GM12874 (cell line): ENCODE results near the gene LRCH3.

ENCODE experiments used
- TF ChIP-seq, protein P1 (sequence below): IDR thresholded peaks from 2 replicates; pipeline ENCODE4 v1.5.1; 2011; ENCODE audit warnings: low read depth, mild to moderate bottlenecking, control low read depth, low read length, moderate library complexity; ENCODE audit not compliant: insufficient read depth

LRCH3 gene

DNA sequence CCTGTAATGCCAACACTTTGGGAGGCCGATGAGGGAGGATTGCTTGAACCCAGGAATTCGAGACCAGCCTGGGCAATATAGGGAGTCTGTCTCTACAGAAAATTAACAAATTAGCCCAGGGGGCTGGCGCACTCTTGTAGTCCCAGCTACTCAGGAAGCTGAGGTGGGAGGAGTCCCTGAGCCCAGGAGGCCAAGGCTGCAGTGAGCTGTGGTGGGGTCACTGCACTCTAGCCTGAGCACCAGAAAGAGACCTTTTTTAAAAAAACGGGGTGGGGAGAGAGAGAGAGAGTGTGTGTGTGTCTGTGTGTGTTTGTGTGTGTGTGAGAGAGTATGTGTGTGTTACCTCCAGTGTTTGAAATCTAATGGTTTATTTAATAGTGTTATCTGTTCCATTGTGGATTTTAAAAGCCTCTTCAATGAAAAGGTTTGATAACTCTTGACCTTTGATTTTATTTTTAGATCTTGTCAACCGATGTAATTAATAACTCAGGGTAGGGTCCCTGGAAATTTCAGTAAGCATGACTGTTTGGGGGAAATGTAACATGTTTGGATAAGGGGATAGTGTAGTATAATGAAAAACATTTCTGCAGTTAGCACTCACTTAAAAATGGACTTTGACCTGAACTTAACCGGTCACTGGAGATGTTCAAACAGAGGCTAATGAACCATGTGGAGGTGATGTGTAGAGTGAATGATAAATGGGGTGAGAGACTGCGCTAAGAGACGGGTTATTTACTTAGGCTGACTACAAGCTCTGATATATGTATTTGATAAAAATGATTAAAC, 29.7 kb downstream of the LRCH3 start:
- TF ChIP-seq, protein P1, sequence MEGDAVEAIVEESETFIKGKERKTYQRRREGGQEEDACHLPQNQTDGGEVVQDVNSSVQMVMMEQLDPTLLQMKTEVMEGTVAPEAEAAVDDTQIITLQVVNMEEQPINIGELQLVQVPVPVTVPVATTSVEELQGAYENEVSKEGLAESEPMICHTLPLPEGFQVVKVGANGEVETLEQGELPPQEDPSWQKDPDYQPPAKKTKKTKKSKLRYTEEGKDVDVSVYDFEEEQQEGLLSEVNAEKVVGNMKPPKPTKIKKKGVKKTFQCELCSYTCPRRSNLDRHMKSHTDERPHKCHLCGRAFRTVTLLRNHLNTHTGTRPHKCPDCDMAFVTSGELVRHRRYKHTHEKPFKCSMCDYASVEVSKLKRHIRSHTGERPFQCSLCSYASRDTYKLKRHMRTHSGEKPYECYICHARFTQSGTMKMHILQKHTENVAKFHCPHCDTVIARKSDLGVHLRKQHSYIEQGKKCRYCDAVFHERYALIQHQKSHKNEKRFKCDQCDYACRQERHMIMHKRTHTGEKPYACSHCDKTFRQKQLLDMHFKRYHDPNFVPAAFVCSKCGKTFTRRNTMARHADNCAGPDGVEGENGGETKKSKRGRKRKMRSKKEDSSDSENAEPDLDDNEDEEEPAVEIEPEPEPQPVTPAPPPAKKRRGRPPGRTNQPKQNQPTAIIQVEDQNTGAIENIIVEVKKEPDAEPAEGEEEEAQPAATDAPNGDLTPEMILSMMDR = no peak

DNA sequence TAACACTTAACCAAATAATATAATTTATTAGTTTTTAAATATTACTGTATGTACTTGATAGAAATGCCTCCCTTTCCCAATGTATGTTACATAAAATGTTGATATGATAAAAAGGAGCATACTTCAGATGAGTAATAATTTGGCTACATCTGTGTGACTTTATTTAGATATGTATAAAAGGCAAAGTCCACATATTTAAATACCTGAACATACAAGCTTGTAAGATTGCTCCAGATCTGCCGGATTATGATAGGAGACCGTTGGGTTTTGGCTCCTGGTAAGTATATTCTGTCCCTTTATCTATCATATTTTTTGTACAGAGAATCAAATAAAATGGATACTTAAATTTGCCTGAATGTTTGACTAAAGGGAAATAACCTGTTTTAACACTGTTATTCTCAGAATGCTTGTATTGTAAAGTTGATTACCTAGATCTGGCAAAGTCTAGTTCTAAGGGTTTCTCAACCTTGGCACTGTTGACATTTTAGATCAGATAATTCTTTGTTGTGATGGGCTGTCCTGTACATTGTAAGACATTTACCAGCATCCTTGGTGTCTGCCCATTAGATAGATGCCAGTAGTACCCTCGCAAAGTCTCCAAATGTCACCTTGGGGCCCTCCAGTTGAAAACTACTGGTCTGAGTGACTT, 38.5 kb downstream of the LRCH3 start:
- TF ChIP-seq, protein P1 = no peak

DNA sequence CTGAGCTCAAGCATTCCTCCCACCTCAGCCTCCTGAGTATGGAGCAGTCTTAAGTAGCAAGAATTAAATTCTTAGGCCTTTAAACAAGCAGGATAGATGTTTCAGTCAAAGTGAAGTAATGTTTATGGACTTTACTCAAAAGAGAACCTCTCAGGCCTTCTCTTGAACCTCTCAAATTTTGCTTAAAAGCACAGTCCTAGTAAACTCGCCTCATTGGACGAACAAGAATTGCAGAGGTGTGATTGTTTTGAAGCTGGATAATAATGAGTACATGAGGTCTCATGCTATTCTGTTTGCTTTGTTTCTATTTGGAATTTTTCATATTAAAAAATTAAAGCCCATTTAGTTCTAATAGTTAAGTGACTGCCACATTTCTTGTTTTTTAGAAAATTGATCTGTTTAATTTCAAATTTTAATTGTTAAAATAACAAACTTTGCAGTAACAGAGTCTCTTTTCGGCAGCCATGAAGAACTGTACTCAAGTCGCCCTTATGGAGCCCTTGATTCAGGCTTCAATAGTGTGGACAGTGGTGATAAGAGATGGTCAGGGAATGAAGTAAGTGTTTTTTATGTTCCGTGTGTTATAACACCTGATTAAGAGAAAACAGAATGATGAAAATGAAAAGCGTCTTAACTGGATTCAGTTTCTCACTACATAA, 39.4 kb downstream of the LRCH3 start:
- TF ChIP-seq, protein P1 = no peak

DNA sequence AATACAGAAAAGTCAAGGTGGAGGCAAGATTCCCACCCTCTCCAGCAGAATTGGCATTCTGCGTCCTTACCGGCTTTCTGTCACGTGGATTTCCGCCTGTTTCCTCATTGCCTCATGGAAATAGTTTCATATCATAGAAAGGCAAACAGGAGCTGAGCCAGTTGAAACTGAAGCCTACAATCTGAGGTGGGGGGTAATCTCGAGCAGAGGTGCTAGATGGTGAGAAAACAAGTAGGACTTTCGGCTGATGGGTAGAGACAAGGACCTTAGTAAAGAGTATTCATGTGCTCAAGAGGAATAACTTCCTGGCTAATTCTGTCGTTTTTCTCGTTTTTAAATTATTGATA, 39.9 kb downstream of the LRCH3 start:
- TF ChIP-seq, protein P1 = no peak

DNA sequence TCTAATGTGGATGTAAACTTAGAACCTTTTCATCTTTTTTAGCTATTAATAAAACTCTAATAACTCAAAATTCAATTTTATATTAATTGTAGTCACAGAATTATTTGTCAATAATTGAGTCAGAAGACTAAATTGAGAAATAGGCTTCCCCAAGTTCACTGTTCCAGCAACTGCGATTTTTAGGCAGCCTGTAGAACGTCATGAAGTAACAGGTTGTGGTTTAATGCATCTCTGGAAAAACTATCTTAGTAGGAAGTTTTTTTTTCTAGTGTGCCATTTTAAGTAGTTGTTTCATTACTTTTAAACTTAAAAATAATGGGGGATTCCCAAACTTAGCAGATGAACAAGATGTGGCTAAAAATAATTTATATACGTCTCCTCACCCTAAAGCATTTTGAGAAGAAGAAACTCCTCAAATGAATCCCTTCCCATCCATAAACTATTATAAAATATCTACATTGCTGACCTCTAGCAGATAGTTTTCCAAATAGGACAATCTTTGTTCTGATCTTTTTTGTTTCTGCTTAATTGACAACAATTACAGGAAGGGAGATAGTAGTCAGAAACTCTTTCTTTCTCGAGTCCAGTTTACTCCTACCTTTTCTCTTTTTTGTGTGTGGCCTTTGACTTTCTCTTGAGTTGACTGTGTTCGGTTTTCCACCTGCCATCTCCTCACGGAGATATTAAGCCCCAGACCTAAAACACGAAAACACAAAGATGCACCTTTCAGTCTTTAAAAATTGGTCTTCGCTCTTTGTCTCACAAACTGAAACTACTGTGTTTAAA, 43.1 kb downstream of the LRCH3 start:
- TF ChIP-seq, protein P1 = no peak

DNA sequence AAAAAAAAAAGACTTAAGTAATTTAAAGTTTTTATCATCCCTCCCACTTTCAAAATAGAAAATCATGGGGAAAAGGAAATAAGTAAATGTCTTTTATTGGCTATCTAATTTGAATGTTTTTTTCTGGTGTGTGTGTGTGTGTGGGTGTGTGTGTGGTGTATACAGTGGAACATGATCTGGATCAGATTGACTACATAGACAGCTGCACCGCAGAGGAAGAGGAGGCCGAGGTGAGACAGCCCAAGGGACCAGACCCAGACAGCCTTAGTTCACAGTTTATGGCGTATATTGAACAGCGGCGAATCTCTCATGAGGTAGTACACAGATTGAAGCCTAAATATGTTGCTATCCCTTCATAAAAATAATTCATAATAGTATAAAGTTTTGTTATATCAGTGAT, 44.5 kb downstream of the LRCH3 start:
- TF ChIP-seq, protein P1 = no peak

DNA sequence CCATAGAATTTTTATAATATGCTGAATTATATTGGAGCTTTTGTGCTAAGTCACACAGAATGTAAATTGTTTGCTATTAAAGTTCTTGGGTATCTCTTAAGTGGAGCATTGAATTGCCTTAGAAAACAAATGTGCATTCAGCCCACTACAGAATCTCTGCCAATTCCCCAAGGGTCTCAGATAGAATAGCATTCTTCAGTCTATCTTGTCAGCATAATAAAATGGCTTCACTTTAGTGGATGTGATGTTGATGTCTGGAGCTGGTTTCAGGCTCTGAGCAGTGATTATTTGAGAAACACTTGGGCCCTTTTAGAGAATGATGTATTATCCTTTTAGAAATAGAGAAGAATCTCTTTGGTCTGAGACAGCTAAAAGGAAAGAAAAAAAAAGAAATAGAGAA, 45.2 kb downstream of the LRCH3 start:
- TF ChIP-seq, protein P1 = no peak
